ENCODE data around the gene RNF157. TPM values are rescaled to one million over a fixed set of nuclear protein-coding genes. Genes with fewer than 3 reads are reported as not detected.
A peak's percentile ranks its signal among the peaks of the same experiment; 100 is the strongest.

RNF157 gene
- total RNA-seq, 5 donors from 2014 or later (not counting 1 experiment from before 2014, with no cell fraction given) = 50.7 to 66.5 (median 61.9) TPM

GRCh38 chr17:76200354-76200753 is 39.9 kb downstream of the RNF157 start:
- ChIA-PET POLR2A (no interaction called here), CTCF (interaction anchor here in 1 of 2 donors (1.7 kb wide), 1 partner anchor 20 kb away, joined by 11 read pairs; no protein-coding TSS in a partner anchor)
- Mint-ChIP-seq H3K4me3 (peak overlapping the region in 1 of 3 donors; percentile 57), H3K27ac (peak overlapping the region; percentile 91 to 96), H3K9me3 (no peaks in the 10 kb centered on the region), H3K27me3 (no peaks in the 10 kb centered on the region), H3K4me1 (peaks cover 71 to 84% (median 76%) of the 10 kb centered on the region in 3 donors), H3K36me3 (peaks cover 37% of the 10 kb centered on the region)
- Histone ChIP-seq H3K27ac (ENCODE audit: low read length) (peak overlapping the region; percentile 75), H3K36me3 (ENCODE audit: control insufficient read depth in 2 of 2, extremely low read depth in 1 of 2, insufficient read depth in 1 of 2, low read length in 1 of 2) (peaks cover 0 to 3% of the 10 kb centered on the region in 2 donors), H3K27me3 (replicated peaks in 1 of 2; ENCODE audit: control insufficient read depth in 2 of 2, extremely low read depth in 1 of 2, insufficient read depth in 2 of 2, low read length in 1 of 2) (no peaks in the 10 kb centered on the region), H3K9me3 (no peaks in the 10 kb centered on the region), H3K4me3 (ENCODE audit: control insufficient read depth in 1 of 2, extremely low read depth in 1 of 2, low read length in 1 of 2) (no peak overlapping the region), H3K4me1 (ENCODE audit: control insufficient read depth in 1 of 2, extremely low read depth in 1 of 2, insufficient read depth in 2 of 2, low read length in 2 of 2) (peaks cover 30 to 56% of the 10 kb centered on the region in 2 experiments)
- DNase-seq = no peak
- 80% methylated on average over 1 of the region's 4 CpGs for WGBS (ENCODE audit: insufficient coverage)
- ATAC-seq (replicated peaks in 1 of 4) = no peak

DNA sequence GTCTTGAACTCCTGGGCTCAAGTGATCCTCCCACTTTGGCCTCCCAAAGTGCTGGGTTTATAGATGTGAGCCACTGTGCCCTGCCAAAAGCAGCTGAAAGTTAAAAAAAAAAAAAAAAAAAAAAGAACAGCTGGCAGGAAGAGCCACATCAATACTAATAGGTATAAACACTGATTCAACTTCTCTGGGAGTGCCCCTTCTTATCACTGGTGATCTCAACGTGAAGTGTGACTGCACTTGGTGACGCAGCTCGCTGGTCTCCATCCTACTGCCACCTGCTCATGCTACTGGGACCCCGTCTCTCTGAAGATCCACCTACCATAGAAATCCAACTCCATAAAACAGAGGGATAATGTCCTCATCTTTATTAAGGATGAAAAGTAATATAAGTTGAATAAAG is 40.8 kb downstream of the RNF157 start:
- H3K9me3 Mint-ChIP-seq = no peaks in the 10 kb centered on the region
- H3K4me1 ChIP-seq (ENCODE audit: control insufficient read depth in 1 of 2, extremely low read depth in 1 of 2, insufficient read depth in 2 of 2, low read length in 2 of 2) = peaks cover 33 to 54% of the 10 kb centered on the region in 2 experiments
- CTCF ChIA-PET = interaction anchor here in 1 of 2 donors (0.6 to 1.4 kb wide), 5 partner anchors 16 to 321 kb away, joined by 3 to 8 read pairs (median 6); partner anchors contain the start of gene TRIM47
- no peak overlapping the region for H3K4me3 ChIP-seq (ENCODE audit: control insufficient read depth in 1 of 2, extremely low read depth in 1 of 2, low read length in 1 of 2)
- peaks cover 0 to 3% of the 10 kb centered on the region in 2 donors for H3K36me3 ChIP-seq (ENCODE audit: control insufficient read depth in 2 of 2, extremely low read depth in 1 of 2, insufficient read depth in 1 of 2, low read length in 1 of 2)
- peaks cover 43% of the 10 kb centered on the region for H3K36me3 Mint-ChIP-seq
- H3K27ac ChIP-seq (ENCODE audit: low read length) = peak overlapping the region; percentile 75
- POLR2A ChIA-PET = interaction anchor here (0.5 to 1.0 kb wide), 10 partner anchors 8 to 1231 kb away, joined by 3 to 12 read pairs (median 4); no protein-coding TSS in a partner anchor
- peaks cover 77 to 85% (median 83%) of the 10 kb centered on the region in 3 donors for H3K4me1 Mint-ChIP-seq
- 0% methylated on average over 1 of the region's 4 CpGs for WGBS (ENCODE audit: insufficient coverage)
- ATAC-seq (replicated peaks in 1 of 4) (peak; percentile 92 to 99 (median 97)), DNase-seq (peak in 34 of 35 experiments; percentile 49 to 88 (median 69))
- peak overlapping the region; percentile 35 to 68 (median 39) for H3K4me3 Mint-ChIP-seq
- H3K9me3 ChIP-seq = no peaks in the 10 kb centered on the region
- H3K27ac Mint-ChIP-seq = peak overlapping the region; percentile 91 to 96
- H3K27me3 ChIP-seq (replicated peaks in 1 of 2; ENCODE audit: control insufficient read depth in 2 of 2, extremely low read depth in 1 of 2, insufficient read depth in 2 of 2, low read length in 1 of 2) = no peaks in the 10 kb centered on the region
- no peaks in the 10 kb centered on the region for H3K27me3 Mint-ChIP-seq

- ATAC-seq (replicated peaks in 1 of 4) (no peak), DNase-seq (no peak)
- Histone ChIP-seq H3K9me3 (no peaks in the 10 kb centered on the region), H3K4me3 (ENCODE audit: control insufficient read depth in 1 of 2, extremely low read depth in 1 of 2, low read length in 1 of 2) (no peak overlapping the region), H3K27ac (ENCODE audit: low read length) (peak overlapping the region; percentile 75), H3K27me3 (replicated peaks in 1 of 2; ENCODE audit: control insufficient read depth in 2 of 2, extremely low read depth in 1 of 2, insufficient read depth in 2 of 2, low read length in 1 of 2) (no peaks in the 10 kb centered on the region), H3K4me1 (ENCODE audit: control insufficient read depth in 1 of 2, extremely low read depth in 1 of 2, insufficient read depth in 2 of 2, low read length in 2 of 2) (peaks cover 41 to 61% of the 10 kb centered on the region in 2 experiments), H3K36me3 (ENCODE audit: control insufficient read depth in 2 of 2, extremely low read depth in 1 of 2, insufficient read depth in 1 of 2, low read length in 1 of 2) (peaks cover 0 to 3% of the 10 kb centered on the region in 2 donors)
- 97% methylated on average over 4 of the region's 5 CpGs for WGBS (ENCODE audit: insufficient coverage)
- POLR2A ChIA-PET = interaction anchor here (0.5 to 1.0 kb wide), 8 partner anchors 8 to 1759 kb away, joined by 4 to 12 read pairs (median 4); no protein-coding TSS in a partner anchor
- Mint-ChIP-seq H3K4me3 (peak overlapping the region; percentile 26 to 68 (median 35)), H3K9me3 (no peaks in the 10 kb centered on the region), H3K4me1 (peaks cover 78 to 85% (median 84%) of the 10 kb centered on the region in 3 donors), H3K27me3 (no peaks in the 10 kb centered on the region), H3K27ac (peak overlapping the region; percentile 91 to 96), H3K36me3 (peaks cover 36% of the 10 kb centered on the region)
- CTCF ChIA-PET = interaction anchor here in 1 of 2 donors (0.6 to 1.4 kb wide), 4 partner anchors 15 to 320 kb away, joined by 3 to 8 read pairs (median 6); partner anchors contain the start of gene TRIM47
Measured at GRCh38 chr17:76198702-76199101, 41.6 kb downstream of the RNF157 start.

DNA sequence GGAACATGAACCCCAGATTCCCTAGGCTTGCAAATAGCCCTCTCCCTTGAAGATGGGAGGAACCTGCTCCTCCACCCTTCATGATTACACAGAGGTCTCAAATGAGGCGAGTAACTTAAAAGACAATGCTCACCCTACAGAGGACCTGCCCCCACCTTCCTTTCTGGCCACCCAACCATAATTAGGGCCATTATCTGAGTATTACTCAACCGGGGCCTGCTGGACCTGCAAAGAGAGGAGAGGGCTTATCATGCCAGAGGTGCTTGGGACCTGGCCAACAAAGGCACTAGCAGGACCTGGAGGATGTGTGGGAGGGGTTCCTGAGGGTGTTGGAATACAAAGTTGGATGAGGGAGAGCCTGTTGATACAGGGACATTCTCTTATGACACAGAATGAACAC is 42.4 kb downstream of the RNF157 start:
- Histone ChIP-seq H3K4me3 (ENCODE audit: control insufficient read depth in 1 of 2, extremely low read depth in 1 of 2, low read length in 1 of 2) (no peak overlapping the region), H3K27ac (ENCODE audit: low read length) (peak overlapping the region; percentile 25)
- WGBS (ENCODE audit: insufficient coverage) = no CpG with 5 or more reads among the region's 2 CpGs

GRCh38 chr17:76196675-76197074 is 43.6 kb downstream of the RNF157 start:
- 94% methylated on average over 2 of the region's 3 CpGs for WGBS (ENCODE audit: insufficient coverage)
- H3K27ac ChIP-seq (ENCODE audit: low read length) = peak overlapping the region; percentile 25
- no peak overlapping the region for H3K4me3 ChIP-seq (ENCODE audit: control insufficient read depth in 1 of 2, extremely low read depth in 1 of 2, low read length in 1 of 2)
- Mint-ChIP-seq H3K9me3 (no peaks in the 10 kb centered on the region), H3K4me1 (peaks cover 90 to 95% (median 93%) of the 10 kb centered on the region in 3 donors), H3K36me3 (peaks cover 30% of the 10 kb centered on the region), H3K27ac (peak overlapping the region; percentile 26 to 88), H3K4me3 (peak overlapping the region in 1 of 3 donors; percentile 36), H3K27me3 (no peaks in the 10 kb centered on the region)
- H3K4me1 ChIP-seq (ENCODE audit: control insufficient read depth in 1 of 2, extremely low read depth in 1 of 2, insufficient read depth in 2 of 2, low read length in 2 of 2) = peaks cover 54 to 73% of the 10 kb centered on the region in 2 experiments
- H3K27me3 ChIP-seq (replicated peaks in 1 of 2; ENCODE audit: control insufficient read depth in 2 of 2, extremely low read depth in 1 of 2, insufficient read depth in 2 of 2, low read length in 1 of 2) = no peaks in the 10 kb centered on the region
- DNase-seq = no peak
- H3K36me3 ChIP-seq (ENCODE audit: control insufficient read depth in 2 of 2, extremely low read depth in 1 of 2, insufficient read depth in 1 of 2, low read length in 1 of 2) = no peaks in the 10 kb centered on the region
- ChIA-PET CTCF (interaction anchor here in 1 of 2 donors (0.5 kb wide), 1 partner anchor 13 kb away, joined by 3 read pairs; no protein-coding TSS in a partner anchor), POLR2A (no interaction called here)
- no peak for ATAC-seq (replicated peaks in 1 of 4)
- no peaks in the 10 kb centered on the region for H3K9me3 ChIP-seq

More for the DNA sequence above, 42.4 kb downstream of the RNF157 start:
- peaks cover 47 to 68% of the 10 kb centered on the region in 2 experiments for H3K4me1 ChIP-seq (ENCODE audit: control insufficient read depth in 1 of 2, extremely low read depth in 1 of 2, insufficient read depth in 2 of 2, low read length in 2 of 2)
- H3K9me3 ChIP-seq = no peaks in the 10 kb centered on the region
- Mint-ChIP-seq H3K27ac (peak overlapping the region; percentile 91 to 96), H3K9me3 (no peaks in the 10 kb centered on the region), H3K36me3 (peaks cover 36% of the 10 kb centered on the region), H3K4me1 (peaks cover 86 to 93% (median 92%) of the 10 kb centered on the region in 3 donors), H3K4me3 (peak overlapping the region in 1 of 3 donors; percentile 68), H3K27me3 (no peaks in the 10 kb centered on the region)
- no peak for ATAC-seq (replicated peaks in 1 of 4)
- POLR2A ChIA-PET = no interaction called here
- no peaks in the 10 kb centered on the region for H3K36me3 ChIP-seq (ENCODE audit: control insufficient read depth in 2 of 2, extremely low read depth in 1 of 2, insufficient read depth in 1 of 2, low read length in 1 of 2)
- DNase-seq = no peak
- H3K27me3 ChIP-seq (replicated peaks in 1 of 2; ENCODE audit: control insufficient read depth in 2 of 2, extremely low read depth in 1 of 2, insufficient read depth in 2 of 2, low read length in 1 of 2) = no peaks in the 10 kb centered on the region
- CTCF ChIA-PET = no interaction called here

- ATAC-seq (replicated peaks in 1 of 4) = no peak
- H3K4me1 Mint-ChIP-seq = peaks cover 89 to 97% (median 90%) of the 10 kb centered on the region in 3 donors
- no peaks in the 10 kb centered on the region for H3K27me3 Mint-ChIP-seq
- H3K4me3 ChIP-seq (ENCODE audit: control insufficient read depth in 1 of 2, extremely low read depth in 1 of 2, low read length in 1 of 2) = no peak overlapping the region
- H3K9me3 Mint-ChIP-seq = no peaks in the 10 kb centered on the region
- H3K36me3 Mint-ChIP-seq = peaks cover 27% of the 10 kb centered on the region
- no peaks in the 10 kb centered on the region for H3K36me3 ChIP-seq (ENCODE audit: control insufficient read depth in 2 of 2, extremely low read depth in 1 of 2, insufficient read depth in 1 of 2, low read length in 1 of 2)
- peaks cover 63 to 81% of the 10 kb centered on the region in 2 experiments for H3K4me1 ChIP-seq (ENCODE audit: control insufficient read depth in 1 of 2, extremely low read depth in 1 of 2, insufficient read depth in 2 of 2, low read length in 2 of 2)
- peak overlapping the region in 1 of 3 donors; percentile 64 for H3K4me3 Mint-ChIP-seq
- peak overlapping the region; percentile 26 to 95 for H3K27ac Mint-ChIP-seq
- DNase-seq = no peak
- CTCF ChIA-PET = interaction anchor here in 1 of 2 donors (0.5 to 1.1 kb wide), 2 partner anchors 84 to 343 kb away, joined by 3 to 4 read pairs; no protein-coding TSS in a partner anchor
- WGBS (ENCODE audit: insufficient coverage) = 100% methylated on average over 4 of the region's 12 CpGs
- no peaks in the 10 kb centered on the region for H3K9me3 ChIP-seq
- H3K27ac ChIP-seq (ENCODE audit: low read length) = no peak overlapping the region
- POLR2A ChIA-PET = interaction anchor here in 1 of 2 donors (0.6 kb wide), 1 partner anchor 291 kb away, joined by 9 read pairs; the partner anchor contains the start of gene MRPL38
- no peaks in the 10 kb centered on the region for H3K27me3 ChIP-seq (replicated peaks in 1 of 2; ENCODE audit: control insufficient read depth in 2 of 2, extremely low read depth in 1 of 2, insufficient read depth in 2 of 2, low read length in 1 of 2)
Measured at GRCh38 chr17:76195281-76196096, 44.8 kb downstream of the RNF157 start.
